HepG2 (cell line): ENCODE measurements around the gene TSKU. TPM values are rescaled to one million over a fixed set of nuclear protein-coding genes. Genes with fewer than 3 reads are reported as not detected.
"Not testable (repeated sequence)": the region's sequence is repeated elsewhere in the genome, so short reads cannot be mapped to it uniquely, and the experiment has no call there.

Source experiments
- ATAC-seq: fragments of 200-7000 bp; cut with Tn5 transposase; 3 replicates; pipeline ENCODE4 v1.9.1; 2020; ENCODE audit warnings: mild to moderate bottlenecking, moderate library complexity
- BruUV-seq: library from RNA; stranded (reverse); fragments of 400-500 nt; replicated peaks from 2 replicates; lab custom pipeline; 2021; lab: Mats Ljungman, UMichigan
- CTCF ChIA-PET: fragments of 300-600 bp; formaldehyde crosslinking; extraction: SDS; loops from one replicate; lab custom pipeline; 2021; ENCODE audit warnings: low total read pairs, inconsistent platforms, low intra/inter-chr PET ratio; lab: Yijun Ruan, JAX
- POLR2A ChIA-PET: fragments of 350-600 bp; sonication (Branson Sonifier 250); formaldehyde crosslinking; loops from one replicate; lab custom pipeline; 2020; ENCODE audit warnings: antibody characterized with exemption, inconsistent platforms; lab: Yijun Ruan, JAX
- DNase-seq: peaks from one replicate; pipeline ENCODE4 v3.0.0-alpha.2; 2015; ENCODE audit warnings: low spot score
- FAIRE-seq: peaks from 3 replicates; lab custom pipeline; 2011; peaks lifted over from hg19 to GRCh38; lab: Jason Lieb, UNC
- H2AFZ ChIP-seq: one replicate; pipeline ENCODE4 v1.6.1; 2011; ENCODE audit warnings: low read length, inconsistent platforms
- H3K27ac ChIP-seq: fragments of 300-600 bp; 3 replicates; pipeline ENCODE4 v1.8.0; 2011; ENCODE audit warnings: mixed run types, mild to moderate bottlenecking, mixed read lengths, low read length, inconsistent platforms; ENCODE audit not compliant: insufficient read depth; ENCODE audit errors: extremely low read length
- H3K27me3 ChIP-seq, 2 experiments: fragments of 200-600 bp in 1 of 2; 2 replicates in 1 of 2; 3 replicates in 1 of 2; pipeline versions ENCODE4 v1.6.0 to v1.8.0; 2011; ENCODE audit warnings: low read length in 2 of 2, mild to moderate bottlenecking in 2 of 2, moderate library complexity in 2 of 2, inconsistent platforms in 1 of 2; ENCODE audit not compliant: insufficient read depth in 2 of 2, control insufficient read depth in 1 of 2
- H3K36me3 ChIP-seq, 2 experiments: fragments of 200-600 bp in 1 of 2; replicated peaks in 1 of 2; 2 replicates in 1 of 2; 3 replicates in 1 of 2; pipeline versions ENCODE4 v1.5.1 to v1.8.0; 2011; ENCODE audit warnings: low read length in 2 of 2, inconsistent platforms in 1 of 2; ENCODE audit not compliant: insufficient read depth in 2 of 2, control insufficient read depth in 1 of 2
- H3K4me1 ChIP-seq: 2 replicates; pipeline ENCODE4 v1.5.1; 2012; ENCODE audit warnings: low read length, inconsistent platforms; ENCODE audit not compliant: insufficient read depth
- H3K4me2 ChIP-seq: 2 replicates; pipeline ENCODE4 v1.6.0; 2011; ENCODE audit warnings: low read depth, low read length, inconsistent platforms
- H3K4me3 ChIP-seq, 3 experiments: fragments of 200-600 bp in 1 of 3; sonication (generic), shearing (Covaris generic) in 1 of 3; replicated peaks in 1 of 3; 2 replicates each; pipeline ENCODE4 v1.5.1; 2011 to 2016; ENCODE audit warnings: low read length in 3 of 3, inconsistent platforms in 2 of 3, low read depth in 2 of 3, mild to moderate bottlenecking in 2 of 3, control low read depth in 1 of 3, mixed read lengths in 1 of 3; ENCODE audit not compliant: insufficient read depth in 1 of 3
- H3K79me2 ChIP-seq: one replicate; pipeline ENCODE4 v1.6.1; 2011; ENCODE audit warnings: low read length, inconsistent platforms; ENCODE audit not compliant: insufficient read depth
- H3K9ac ChIP-seq: 2 replicates; pipeline ENCODE4 v1.6.0; 2011; ENCODE audit warnings: mild to moderate bottlenecking, low read depth, low read length, inconsistent platforms; ENCODE audit not compliant: insufficient read depth
- H3K9me3 ChIP-seq: 2 replicates; pipeline ENCODE4 v1.5.1; 2012; ENCODE audit warnings: mild to moderate bottlenecking, low read length
- H4K20me1 ChIP-seq: 2 replicates; pipeline ENCODE4 v1.6.0; 2011; ENCODE audit warnings: inconsistent platforms, mild to moderate bottlenecking, low read length, moderate library complexity; ENCODE audit not compliant: insufficient read depth
- ARNT2 ChIP-seq: sonication (generic); formaldehyde crosslinking; IDR thresholded peaks from 2 replicates; pipeline ENCODE4 v1.8.0; 2022; ENCODE audit warnings: mild to moderate bottlenecking, low read depth, missing genetic modification reagents, moderate library complexity
- GFI1 ChIP-seq: sonication (generic); formaldehyde crosslinking; IDR thresholded peaks from 2 replicates; pipeline ENCODE4 v1.5.0; 2020; ENCODE audit warnings: missing genetic modification reagents, mild to moderate bottlenecking, borderline replicate concordance
- NFATC3 ChIP-seq: sonication (generic); formaldehyde crosslinking; IDR thresholded peaks from 2 replicates; pipeline ENCODE4 v1.5.1; 2020; ENCODE audit warnings: mild to moderate bottlenecking, missing genetic modification reagents
- NPAS2 ChIP-seq: sonication (generic); formaldehyde crosslinking; IDR thresholded peaks from 2 replicates; pipeline ENCODE4 v1.8.0; 2022; ENCODE audit warnings: mild to moderate bottlenecking, missing genetic modification reagents, borderline replicate concordance
- ZNF460 ChIP-seq: sonication (generic); formaldehyde crosslinking; IDR thresholded peaks from 2 replicates; pipeline ENCODE4 v1.5.1; 2020; ENCODE audit warnings: missing genetic modification reagents, mild to moderate bottlenecking, borderline replicate concordance
- ZNF772 ChIP-seq: sonication (generic); formaldehyde crosslinking; IDR thresholded peaks from 2 replicates; pipeline ENCODE4 v1.5.0; 2020; ENCODE audit warnings: mild to moderate bottlenecking, missing genetic modification reagents
- WGBS: methylation state at CpG from one replicate; pipeline ENCODE4 v1.1.6; 2017; ENCODE audit warnings: low lambda C conversion rate; 5-methylcytosine and 5-hydroxymethylcytosine counted together
- in situ Hi-C: cut with HindIII; loops from 2 replicates; pipeline ENCODE4 v1.10.0; 2017; ENCODE audit warnings: low pct_unique_long_range_greater_than_20kb; ENCODE audit not compliant: extremely low pct_ligation_motif_present
- intact Hi-C: fragments of 100-400 bp; cut with micrococcal nuclease; formaldehyde crosslinking; loops from one replicate; pipeline ENCODE4 v1.10.0; 2022; ENCODE audit not compliant: unreplicated experiment
- polyA plus RNA-seq, 8 experiments: library from polyadenylated mRNA; depleted of rRNA in 3 of 8; stranded (reverse) in 7 of 8; unstranded in 1 of 8; fragments of >200 nt; fragmentation: Illumina TruSeq in 4 of 8; extraction: Trizol in 4 of 8; gene quantifications; 2 replicates each; pipeline versions ENCODE4 v1.2.1 to v1.2.3, GENCODE V29; 2011 to 2016; ENCODE audit warnings: low read depth in 4 of 8, missing spikeins in 1 of 8, mixed read lengths in 1 of 8; ENCODE audit not compliant: insufficient read depth in 1 of 8
- total RNA-seq, 5 experiments: library from RNA; depleted of rRNA; stranded (reverse); fragments of >200 nt; fragmentation: Illumina TruSeq; extraction: Trizol; gene quantifications; 2 replicates each; pipeline ENCODE4 v1.2.3, GENCODE V29; 2016; ENCODE audit warnings: low read depth in 1 of 5
- TF ChIP-seq, protein P1 (sequence below): IDR thresholded peaks from 2 replicates; pipeline ENCODE4 v1.6.1; 2016; ENCODE audit warnings: missing compliant biosample characterization, missing genetic modification reagents, borderline replicate concordance
- TF ChIP-seq, protein P2 (sequence below): sonication (generic); formaldehyde crosslinking; IDR thresholded peaks from 2 replicates; pipeline ENCODE4 v1.8.0; 2022; ENCODE audit warnings: mild to moderate bottlenecking, missing genetic modification reagents

The TSKU gene
- total and polyA plus RNA-seq, 2 of the 13 experiments (the other 11 are each of a cell fraction or from before 2014, with no cell fraction given) = 20.3 to 21.4 TPM

DNA sequence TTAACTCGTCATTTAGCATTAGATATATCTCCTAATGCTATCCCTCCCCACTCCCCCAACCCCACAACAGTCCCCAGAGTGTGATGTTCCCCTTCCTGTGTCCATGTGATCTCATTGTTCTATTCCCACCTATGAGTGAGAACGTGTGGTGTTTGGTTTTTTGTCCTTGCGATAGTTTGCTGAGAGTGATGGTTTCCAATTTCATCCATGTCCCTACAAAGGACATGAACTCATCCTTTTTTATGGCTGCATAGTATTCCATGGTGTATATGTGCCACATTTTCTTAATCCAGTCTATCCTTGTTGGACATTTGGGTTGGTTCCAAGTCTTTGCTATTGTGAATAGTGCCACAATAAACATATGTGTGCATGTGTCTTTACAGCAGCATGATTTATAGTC is 43.4 kb downstream of the TSKU start:
- intact Hi-C loops, H3K36me3 ChIP-seq, H3K79me2 ChIP-seq, H3K9ac ChIP-seq, CTCF ChIA-PET, H2AFZ ChIP-seq, H3K4me2 ChIP-seq, BruUV-seq, H3K27ac ChIP-seq, FAIRE-seq, H4K20me1 ChIP-seq, H3K9me3 ChIP-seq, POLR2A ChIA-PET, ATAC-seq, DNase-seq, H3K4me1 ChIP-seq, H3K4me3 ChIP-seq, in situ Hi-C loops, H3K27me3 ChIP-seq: not testable (repeated sequence)
- 17% methylated on average over 3 of the region's 3 CpGs for WGBS

DNA sequence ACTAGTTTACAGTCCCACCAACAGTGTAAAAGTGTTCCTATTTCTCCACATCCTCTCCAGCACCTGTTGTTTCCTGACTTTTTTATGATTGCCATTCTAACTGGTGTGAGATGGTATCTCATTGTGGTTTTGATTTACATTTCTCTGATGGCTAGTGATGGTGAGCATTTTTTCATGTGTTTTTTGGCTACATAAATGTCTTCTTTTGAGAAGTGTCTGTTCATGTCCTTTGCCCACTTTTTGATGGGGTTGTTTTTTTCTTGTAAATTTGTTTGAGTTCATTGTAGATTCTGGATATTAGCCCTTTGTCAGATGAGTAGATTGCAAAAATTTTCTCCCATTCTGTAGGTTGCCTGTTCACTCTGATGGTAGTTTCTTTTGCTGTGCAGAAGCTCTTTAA is 43.8 kb downstream of the TSKU start:
- ATAC-seq, H3K4me3 ChIP-seq, H3K27me3 ChIP-seq, H3K4me1 ChIP-seq, POLR2A ChIA-PET, H3K27ac ChIP-seq, FAIRE-seq, CTCF ChIA-PET, in situ Hi-C loops, BruUV-seq, DNase-seq, H3K36me3 ChIP-seq, intact Hi-C loops, H3K9me3 ChIP-seq, H3K4me2 ChIP-seq, H3K79me2 ChIP-seq, H4K20me1 ChIP-seq, H3K9ac ChIP-seq, H2AFZ ChIP-seq: not testable (repeated sequence)

DNA sequence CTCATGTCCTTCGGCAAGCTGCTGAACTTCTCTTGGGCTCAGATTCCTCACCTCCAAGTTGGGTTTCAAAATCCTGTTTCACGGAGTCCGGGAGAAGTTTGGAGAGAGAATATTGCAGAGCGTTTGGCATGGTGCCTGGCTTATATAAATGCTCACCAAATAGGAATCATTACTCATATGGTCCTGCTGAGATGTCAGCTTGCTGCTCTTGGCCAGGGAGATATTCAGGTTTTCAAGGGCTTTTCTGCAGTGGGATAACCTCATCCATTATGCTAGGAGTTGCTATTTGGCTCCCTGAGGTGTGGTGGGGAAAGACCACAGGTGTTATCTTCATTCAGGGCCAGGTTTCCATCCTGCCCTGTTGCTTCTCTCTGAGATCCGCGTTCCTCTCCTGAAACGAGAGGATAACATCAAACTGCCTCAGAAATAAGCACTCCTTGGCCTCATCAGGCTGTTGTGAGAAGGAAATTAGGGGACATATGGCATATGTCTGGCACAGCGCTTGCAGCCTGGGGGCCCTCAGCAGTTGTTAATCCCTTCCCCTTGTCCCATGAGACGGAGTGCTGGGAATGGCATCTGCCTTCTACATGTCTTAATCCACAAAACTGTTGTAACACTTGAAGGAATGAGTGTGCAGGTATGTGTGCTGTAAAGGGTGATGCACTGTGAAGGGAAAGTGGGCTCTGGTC is 47.6 kb downstream of the TSKU start:
- no peak overlapping the region for H3K27ac ChIP-seq
- BruUV-seq = no TSS peak
- in situ Hi-C loops = loop anchor here (10.0 kb wide), 1 partner anchor 106 kb away; no protein-coding TSS in a partner anchor
- DNase-seq (no peak), FAIRE-seq (no peak), ATAC-seq (no peak)
- peaks cover 3 to 16% of the 10 kb centered on the region in 2 experiments; a peak in 3 of 5 replicates for H3K27me3 ChIP-seq
- no peak overlapping the region for H3K4me2 ChIP-seq
- no peaks in the 10 kb centered on the region; the same call in 1 of the 2 replicates for H4K20me1 ChIP-seq
- no peak overlapping the region for H2AFZ ChIP-seq
- no peaks in the 10 kb centered on the region for H3K9me3 ChIP-seq
- WGBS = 38% methylated on average over 9 of the region's 9 CpGs
- no peaks in the 10 kb centered on the region for H3K79me2 ChIP-seq
- H3K36me3 ChIP-seq = no peaks in the 10 kb centered on the region
- H3K4me3 ChIP-seq = no peak overlapping the region
- ChIA-PET POLR2A (no interaction called here), CTCF (no interaction called here)
- H3K9ac ChIP-seq = no peak overlapping the region
- no peaks in the 10 kb centered on the region for H3K4me1 ChIP-seq
- intact Hi-C loops = no loop called here
- TF ChIP-seq ZNF772 (CRISPR knock-in tag) = no peak
- no peak for TF ChIP-seq ARNT2
- no peak for TF ChIP-seq GFI1
- TF ChIP-seq, protein P1, sequence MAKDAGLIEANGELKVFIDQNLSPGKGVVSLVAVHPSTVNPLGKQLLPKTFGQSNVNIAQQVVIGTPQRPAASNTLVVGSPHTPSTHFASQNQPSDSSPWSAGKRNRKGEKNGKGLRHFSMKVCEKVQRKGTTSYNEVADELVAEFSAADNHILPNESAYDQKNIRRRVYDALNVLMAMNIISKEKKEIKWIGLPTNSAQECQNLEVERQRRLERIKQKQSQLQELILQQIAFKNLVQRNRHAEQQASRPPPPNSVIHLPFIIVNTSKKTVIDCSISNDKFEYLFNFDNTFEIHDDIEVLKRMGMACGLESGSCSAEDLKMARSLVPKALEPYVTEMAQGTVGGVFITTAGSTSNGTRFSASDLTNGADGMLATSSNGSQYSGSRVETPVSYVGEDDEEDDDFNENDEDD = no peak
- no peak for TF ChIP-seq ZNF460 (CRISPR knock-in tag)
- no peak for TF ChIP-seq NFATC3 (CRISPR knock-in tag)
- TF ChIP-seq, protein P2, sequence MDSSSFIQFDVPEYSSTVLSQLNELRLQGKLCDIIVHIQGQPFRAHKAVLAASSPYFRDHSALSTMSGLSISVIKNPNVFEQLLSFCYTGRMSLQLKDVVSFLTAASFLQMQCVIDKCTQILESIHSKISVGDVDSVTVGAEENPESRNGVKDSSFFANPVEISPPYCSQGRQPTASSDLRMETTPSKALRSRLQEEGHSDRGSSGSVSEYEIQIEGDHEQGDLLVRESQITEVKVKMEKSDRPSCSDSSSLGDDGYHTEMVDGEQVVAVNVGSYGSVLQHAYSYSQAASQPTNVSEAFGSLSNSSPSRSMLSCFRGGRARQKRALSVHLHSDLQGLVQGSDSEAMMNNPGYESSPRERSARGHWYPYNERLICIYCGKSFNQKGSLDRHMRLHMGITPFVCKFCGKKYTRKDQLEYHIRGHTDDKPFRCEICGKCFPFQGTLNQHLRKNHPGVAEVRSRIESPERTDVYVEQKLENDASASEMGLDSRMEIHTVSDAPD (CRISPR knock-in tag) = no peak
- no peak for TF ChIP-seq NPAS2 (CRISPR knock-in tag)
